Type B pancreatic cell (in vitro differentiated cells): ENCODE measurements around the gene CKM. TPM values are rescaled to one million over a fixed set of nuclear protein-coding genes. Genes with fewer than 3 reads are reported as not detected.
"Not testable (repeated sequence)": the region's sequence is repeated elsewhere in the genome, so short reads cannot be mapped to it uniquely, and the experiment has no call there.

Source experiments
- DNase-seq: peaks from one replicate; pipeline ENCODE4 v3.0.0; 2021; ENCODE audit warnings: mixed read lengths; ENCODE audit not compliant: unreplicated experiment; ENCODE audit errors: extremely low spot score
- H3K27ac Mint-ChIP-seq: 2 replicates; pipeline ENCODE4 v1.8.0; 2021; ENCODE audit warnings: mild to moderate bottlenecking, mixed read lengths
- H3K27me3 Mint-ChIP-seq: 2 replicates; pipeline ENCODE4 v1.8.0; 2021; ENCODE audit warnings: mixed read lengths
- H3K36me3 Mint-ChIP-seq: 2 replicates; pipeline ENCODE4 v1.8.0; 2021; ENCODE audit warnings: mixed read lengths
- H3K4me1 Mint-ChIP-seq: one replicate; pipeline ENCODE4 v1.8.0; 2021; ENCODE audit warnings: mixed read lengths; ENCODE audit not compliant: unreplicated experiment
- H3K4me3 Mint-ChIP-seq: 2 replicates; pipeline ENCODE4 v1.8.0; 2021; ENCODE audit warnings: mild to moderate bottlenecking, mixed read lengths
- H3K9me3 Mint-ChIP-seq: 2 replicates; pipeline ENCODE4 v1.8.0; 2021; ENCODE audit warnings: mixed read lengths
- CTCF ChIP-seq: fragments of 200-600 bp; sonication (generic); conservative IDR thresholded peaks from 2 replicates; pipeline ENCODE4 v1.5.0; 2021; ENCODE audit warnings: antibody characterized with exemption, mild to moderate bottlenecking
- total RNA-seq: library from RNA; stranded (reverse); gene quantifications from 2 replicates; pipeline ENCODE4 v1.2.1, GENCODE V29; 2021; ENCODE audit warnings: low replicate concordance

The CKM gene
- total RNA-seq, 1 donor from 2014 or later = 0.24 TPM

- Mint-ChIP-seq H3K27ac (no peak overlapping the region), H3K36me3 (no peaks in the 10 kb centered on the region), H3K4me1 (no peaks in the 10 kb centered on the region), H3K27me3 (peaks cover 21% of the 10 kb centered on the region), H3K4me3 (no peak overlapping the region), H3K9me3 (no peaks in the 10 kb centered on the region)
- no peak for DNase-seq
- no peak for TF ChIP-seq CTCF
Measured at GRCh38 chr19:45311621-45312020, 11.1 kb downstream of the CKM start.

- not testable (repeated sequence) for H3K27ac Mint-ChIP-seq, H3K9me3 Mint-ChIP-seq, H3K4me3 Mint-ChIP-seq, DNase-seq, H3K36me3 Mint-ChIP-seq, H3K27me3 Mint-ChIP-seq, H3K4me1 Mint-ChIP-seq
Measured at GRCh38 chr19:45309322-45309721, 13.4 kb downstream of the CKM start.

GRCh38 chr19:45307361-45307760, 15.3 kb downstream of the CKM start:
- no peaks in the 10 kb centered on the region for H3K27me3 Mint-ChIP-seq
- DNase-seq = no peak
- peaks cover 5% of the 10 kb centered on the region for H3K36me3 Mint-ChIP-seq
- H3K4me1 Mint-ChIP-seq = no peaks in the 10 kb centered on the region
- no peak for TF ChIP-seq CTCF
- no peak overlapping the region for H3K27ac Mint-ChIP-seq
- H3K9me3 Mint-ChIP-seq = no peaks in the 10 kb centered on the region
- H3K4me3 Mint-ChIP-seq = no peak overlapping the region

GRCh38 chr19:45306518-45307027, 16.1 kb downstream of the CKM start:
- no peak for TF ChIP-seq CTCF
- DNase-seq = no peak
- Mint-ChIP-seq H3K4me1 (no peaks in the 10 kb centered on the region), H3K27me3 (no peaks in the 10 kb centered on the region), H3K27ac (no peak overlapping the region), H3K9me3 (no peaks in the 10 kb centered on the region), H3K36me3 (peaks cover 5% of the 10 kb centered on the region), H3K4me3 (no peak overlapping the region)

GRCh38 chr19:45306040-45306439, 16.6 kb downstream of the CKM start:
- no peaks in the 10 kb centered on the region for H3K4me1 Mint-ChIP-seq
- H3K4me3 Mint-ChIP-seq = no peak overlapping the region
- no peaks in the 10 kb centered on the region for H3K27me3 Mint-ChIP-seq
- DNase-seq = no peak
- no peak for TF ChIP-seq CTCF
- H3K27ac Mint-ChIP-seq = no peak overlapping the region
- no peaks in the 10 kb centered on the region for H3K9me3 Mint-ChIP-seq
- peaks cover 5% of the 10 kb centered on the region for H3K36me3 Mint-ChIP-seq

GRCh38 chr19:45305421-45305820, 17.3 kb downstream of the CKM start:
- DNase-seq = no peak

More at GRCh38 chr19:45305421-45305820, 17.3 kb downstream of the CKM start:
- no peaks in the 10 kb centered on the region for H3K9me3 Mint-ChIP-seq
- no peak overlapping the region for H3K27ac Mint-ChIP-seq
- no peaks in the 10 kb centered on the region for H3K4me1 Mint-ChIP-seq
- no peak for TF ChIP-seq CTCF
- no peaks in the 10 kb centered on the region for H3K27me3 Mint-ChIP-seq
- H3K36me3 Mint-ChIP-seq = peaks cover 5% of the 10 kb centered on the region
- no peak overlapping the region for H3K4me3 Mint-ChIP-seq
